ENCODE data around the gene NCOA4. TPM values are rescaled to one million over a fixed set of nuclear protein-coding genes. Genes with fewer than 3 reads are reported as not detected.
"Not testable (repeated sequence)": the region's sequence is repeated elsewhere in the genome, so short reads cannot be mapped to it uniquely, and the experiment has no call there.

Gene NCOA4
- total RNA-seq, 1 donor from 2014 or later: 89.0 TPM

GRCh38 chr10:45972106-45972812 is 58.2 kb downstream of the NCOA4 start, which contains the start of gene TIMM23:
Gene TIMM23 (plus strand): TSS chr10:45972489. CDS start chr10:45972625, 136 bp downstream.
- not testable (repeated sequence) for H3K9me3 Mint-ChIP-seq (ENCODE audit: low read depth); H3K27me3 Mint-ChIP-seq (ENCODE audit: low read depth); H3K36me3 Mint-ChIP-seq (ENCODE audit: low read depth)
- Mint-ChIP-seq H3K27ac (ENCODE audit: unreplicated experiment) (peak within 1 kb of the TSS; percentile 98), H3K4me1 (ENCODE audit: low read depth) (peaks cover 38% of the 10 kb centered on the region), H3K4me3 (ENCODE audit: unreplicated experiment) (peak within 1 kb of the TSS; percentile 99)
- DNase-seq (ENCODE audit: low spot score): peak; percentile 94

DNA sequence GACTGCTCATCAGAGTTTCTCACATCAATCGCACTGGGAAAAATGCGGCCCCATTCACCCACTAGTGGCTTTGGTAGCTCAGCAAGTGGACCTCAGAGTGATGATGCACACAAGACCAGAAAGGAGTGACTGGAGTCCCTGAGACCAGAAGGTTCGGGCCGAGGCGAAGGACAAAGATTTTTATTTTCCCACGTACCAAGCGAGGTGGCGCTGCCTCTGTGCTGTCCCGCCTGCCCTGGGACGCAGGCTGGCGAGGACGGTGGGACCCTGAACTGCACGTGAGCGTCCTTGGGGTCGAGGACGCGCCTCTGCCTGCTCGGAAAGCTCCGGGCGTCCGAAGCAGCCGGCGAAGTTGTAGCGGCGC is 58.7 kb downstream of the NCOA4 start:
- not testable (repeated sequence) for DNase-seq (ENCODE audit: low spot score); H3K9me3 Mint-ChIP-seq (ENCODE audit: low read depth); H3K36me3 Mint-ChIP-seq (ENCODE audit: low read depth); H3K27me3 Mint-ChIP-seq (ENCODE audit: low read depth)
- peak overlapping the region; percentile 98 for H3K27ac Mint-ChIP-seq (ENCODE audit: unreplicated experiment)
- H3K4me3 Mint-ChIP-seq (ENCODE audit: unreplicated experiment): peak overlapping the region; percentile 99
- H3K4me1 Mint-ChIP-seq (ENCODE audit: low read depth): peaks cover 38% of the 10 kb centered on the region
- TF ChIP-seq, protein P1, sequence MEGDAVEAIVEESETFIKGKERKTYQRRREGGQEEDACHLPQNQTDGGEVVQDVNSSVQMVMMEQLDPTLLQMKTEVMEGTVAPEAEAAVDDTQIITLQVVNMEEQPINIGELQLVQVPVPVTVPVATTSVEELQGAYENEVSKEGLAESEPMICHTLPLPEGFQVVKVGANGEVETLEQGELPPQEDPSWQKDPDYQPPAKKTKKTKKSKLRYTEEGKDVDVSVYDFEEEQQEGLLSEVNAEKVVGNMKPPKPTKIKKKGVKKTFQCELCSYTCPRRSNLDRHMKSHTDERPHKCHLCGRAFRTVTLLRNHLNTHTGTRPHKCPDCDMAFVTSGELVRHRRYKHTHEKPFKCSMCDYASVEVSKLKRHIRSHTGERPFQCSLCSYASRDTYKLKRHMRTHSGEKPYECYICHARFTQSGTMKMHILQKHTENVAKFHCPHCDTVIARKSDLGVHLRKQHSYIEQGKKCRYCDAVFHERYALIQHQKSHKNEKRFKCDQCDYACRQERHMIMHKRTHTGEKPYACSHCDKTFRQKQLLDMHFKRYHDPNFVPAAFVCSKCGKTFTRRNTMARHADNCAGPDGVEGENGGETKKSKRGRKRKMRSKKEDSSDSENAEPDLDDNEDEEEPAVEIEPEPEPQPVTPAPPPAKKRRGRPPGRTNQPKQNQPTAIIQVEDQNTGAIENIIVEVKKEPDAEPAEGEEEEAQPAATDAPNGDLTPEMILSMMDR (IDR thresholded peaks at IDR 0.05): peak; percentile 37

- H3K27me3 Mint-ChIP-seq (ENCODE audit: low read depth); DNase-seq (ENCODE audit: low spot score); H3K9me3 Mint-ChIP-seq (ENCODE audit: low read depth); H3K36me3 Mint-ChIP-seq (ENCODE audit: low read depth): not testable (repeated sequence)
- Mint-ChIP-seq H3K4me3 (ENCODE audit: unreplicated experiment) (peak overlapping the region; percentile 99), H3K27ac (ENCODE audit: unreplicated experiment) (peak overlapping the region; percentile 12), H3K4me1 (ENCODE audit: low read depth) (peaks cover 38% of the 10 kb centered on the region)
These were observed 59.4 kb downstream of the NCOA4 start for GRCh38 chr10:45971019-45971418.

DNA sequence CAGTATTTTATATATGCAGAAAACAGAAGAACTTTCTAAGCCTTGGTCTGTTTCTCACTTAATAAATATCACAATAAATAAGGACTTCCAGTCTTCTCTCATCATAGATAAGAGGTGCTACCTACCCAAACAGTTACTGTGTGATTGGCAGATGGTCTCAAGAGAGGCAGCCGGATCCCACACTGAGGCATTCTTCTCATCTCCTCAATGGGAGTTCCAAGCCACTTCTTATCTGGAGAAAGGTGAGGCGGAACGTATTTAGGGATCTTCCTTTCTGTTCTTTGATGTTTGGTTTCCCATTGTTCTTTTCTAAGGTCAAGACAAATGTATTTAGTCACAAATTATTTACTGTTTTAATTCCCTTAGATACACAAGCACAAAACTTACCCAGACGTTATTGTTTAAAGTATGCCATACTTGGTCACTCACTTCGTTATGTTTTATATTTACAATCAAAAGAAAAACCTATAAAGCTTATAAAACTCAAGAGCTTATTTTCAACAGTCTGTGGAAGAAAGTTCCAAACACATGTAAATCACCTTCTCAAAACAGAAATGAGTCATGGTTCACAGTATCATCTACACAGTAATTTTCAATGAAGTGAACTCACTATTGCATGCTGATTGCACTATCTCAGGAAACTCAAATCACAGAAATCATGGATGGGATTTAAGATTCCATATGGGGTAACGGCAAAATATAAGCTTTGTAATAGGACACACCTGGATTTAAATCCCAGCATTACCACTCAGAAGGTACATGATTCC is 67.6 kb downstream of the NCOA4 start:
- not testable (repeated sequence) for H3K4me1 Mint-ChIP-seq (ENCODE audit: low read depth); H3K4me3 Mint-ChIP-seq (ENCODE audit: unreplicated experiment); H3K27me3 Mint-ChIP-seq (ENCODE audit: low read depth); H3K36me3 Mint-ChIP-seq (ENCODE audit: low read depth); H3K9me3 Mint-ChIP-seq (ENCODE audit: low read depth); DNase-seq (ENCODE audit: low spot score)
- peak overlapping the region; percentile 59 for H3K27ac Mint-ChIP-seq (ENCODE audit: unreplicated experiment)

GRCh38 chr10:45957928-45958327 is 72.5 kb downstream of the NCOA4 start:
- H3K9me3 Mint-ChIP-seq (ENCODE audit: low read depth); H3K36me3 Mint-ChIP-seq (ENCODE audit: low read depth); DNase-seq (ENCODE audit: low spot score); H3K4me3 Mint-ChIP-seq (ENCODE audit: unreplicated experiment); H3K27ac Mint-ChIP-seq (ENCODE audit: unreplicated experiment); H3K4me1 Mint-ChIP-seq (ENCODE audit: low read depth); H3K27me3 Mint-ChIP-seq (ENCODE audit: low read depth): not testable (repeated sequence)

DNA sequence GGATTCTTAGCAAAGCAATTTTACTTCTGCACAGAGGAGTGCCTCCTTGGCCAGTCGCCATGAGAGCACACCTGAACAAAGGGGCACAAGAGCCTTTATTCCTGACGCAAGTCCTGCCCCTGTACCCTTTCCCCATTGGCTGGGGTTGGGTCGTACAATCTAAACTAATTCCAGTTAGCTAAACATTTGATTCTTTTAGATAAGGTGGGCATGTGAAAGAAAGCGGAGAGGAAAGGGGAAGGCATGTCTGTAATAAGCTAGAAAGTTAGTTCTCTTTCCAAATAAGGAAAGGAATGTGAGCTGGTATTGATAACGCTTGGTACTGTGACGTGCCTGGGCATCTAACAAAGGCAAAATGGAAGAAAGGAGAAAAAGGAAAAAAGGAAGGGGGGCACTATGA is 73.8 kb downstream of the NCOA4 start:
- not testable (repeated sequence) for H3K27me3 Mint-ChIP-seq (ENCODE audit: low read depth); H3K27ac Mint-ChIP-seq (ENCODE audit: unreplicated experiment)

More for the DNA sequence above, 73.8 kb downstream of the NCOA4 start:
- DNase-seq (ENCODE audit: low spot score); H3K4me1 Mint-ChIP-seq (ENCODE audit: low read depth); H3K36me3 Mint-ChIP-seq (ENCODE audit: low read depth); H3K4me3 Mint-ChIP-seq (ENCODE audit: unreplicated experiment); H3K9me3 Mint-ChIP-seq (ENCODE audit: low read depth): not testable (repeated sequence)

Other genes with a start within 250 kb of the NCOA4 start
- gene AGAP4, start 183.1 kb downstream of the NCOA4 start, total RNA-seq: 6.0 to 15.6 TPM (median 6.8 TPM) in 3 replicates
- gene TIMM23, start 58.1 kb downstream of the NCOA4 start, total RNA-seq: 60.2 to 68.2 TPM (median 62.4 TPM) in 3 replicates
- not detected in 3 replicates for gene MSMB, start 15.6 kb upstream of the NCOA4 start, total RNA-seq

Measured in chondrocyte (in vitro differentiated cells).